Liver (tissue), 3 donors: ENCODE results near the gene EIF2B2.

Source experiments
- GABPA ChIP-seq, 2 donors: IDR thresholded peaks in 1 of 2; conservative IDR thresholded peaks in 1 of 2; 2 replicates each; pipeline ENCODE4 v1.6.1; 2016; ENCODE audit warnings: antibody characterized with exemption in 2 of 2, mild to moderate bottlenecking in 1 of 2, moderate library complexity in 1 of 2
- HNF4G ChIP-seq: IDR thresholded peaks from 2 replicates; pipeline ENCODE4 v1.6.1; 2016; ENCODE audit warnings: antibody characterized with exemption
- JUND ChIP-seq, 2 donors: IDR thresholded peaks; 2 replicates each; pipeline ENCODE4 v1.6.1; 2016; ENCODE audit warnings: antibody characterized with exemption in 2 of 2
- RAD21 ChIP-seq, 2 donors: IDR thresholded peaks; 2 replicates each; pipeline ENCODE4 v1.6.1; 2016; ENCODE audit warnings: antibody characterized with exemption in 2 of 2, mild to moderate bottlenecking in 2 of 2
- TF ChIP-seq, protein P1 (sequence below): fragments of 150-350 bp; IDR thresholded peaks from 2 replicates; pipeline ENCODE4 v1.5.1; 2017; ENCODE audit warnings: improper control_type of control experiment, low read depth, low read length; ENCODE audit not compliant: missing input control
- TF ChIP-seq, protein P2 (sequence below): IDR thresholded peaks from 2 replicates; pipeline ENCODE4 v1.6.1; 2016; ENCODE audit warnings: antibody characterized with exemption
- donor health status: healthy.
- donor health status: healthy.

DNA sequence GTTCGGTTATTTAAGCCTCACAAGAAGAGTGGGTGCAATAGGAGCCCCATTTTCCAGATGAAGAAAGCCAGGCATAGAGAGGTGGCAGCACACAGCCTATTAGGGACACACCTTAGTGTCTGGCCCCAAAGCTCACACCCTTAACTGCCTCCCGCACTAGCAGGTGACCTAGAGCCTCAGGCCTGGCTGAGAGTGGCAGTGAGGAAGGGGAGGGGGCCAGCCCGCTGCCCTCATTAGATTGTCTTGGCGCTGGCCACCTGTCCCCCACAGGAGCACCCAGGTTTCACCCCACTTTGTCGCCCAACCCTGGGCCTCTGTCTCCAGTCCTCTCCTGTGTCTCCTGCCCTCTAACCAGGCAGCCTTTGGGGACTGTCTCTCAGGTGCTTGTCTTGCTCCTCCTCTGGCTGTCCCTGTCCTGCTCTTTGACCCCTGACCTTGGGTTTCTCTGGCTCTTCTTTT, 28.8 kb upstream of the EIF2B2 start:
- TF ChIP-seq JUND (IDR thresholded peaks at IDR 0.05) (no peak), GABPA (IDR thresholded peaks at IDR 0.05 in 1 of 2, conservative IDR thresholded peaks at IDR 0.05 in 1 of 2) (no peak), HNF4G (no peak), RAD21 (IDR thresholded peaks at IDR 0.05) (no peak)
- TF ChIP-seq, protein P1, sequence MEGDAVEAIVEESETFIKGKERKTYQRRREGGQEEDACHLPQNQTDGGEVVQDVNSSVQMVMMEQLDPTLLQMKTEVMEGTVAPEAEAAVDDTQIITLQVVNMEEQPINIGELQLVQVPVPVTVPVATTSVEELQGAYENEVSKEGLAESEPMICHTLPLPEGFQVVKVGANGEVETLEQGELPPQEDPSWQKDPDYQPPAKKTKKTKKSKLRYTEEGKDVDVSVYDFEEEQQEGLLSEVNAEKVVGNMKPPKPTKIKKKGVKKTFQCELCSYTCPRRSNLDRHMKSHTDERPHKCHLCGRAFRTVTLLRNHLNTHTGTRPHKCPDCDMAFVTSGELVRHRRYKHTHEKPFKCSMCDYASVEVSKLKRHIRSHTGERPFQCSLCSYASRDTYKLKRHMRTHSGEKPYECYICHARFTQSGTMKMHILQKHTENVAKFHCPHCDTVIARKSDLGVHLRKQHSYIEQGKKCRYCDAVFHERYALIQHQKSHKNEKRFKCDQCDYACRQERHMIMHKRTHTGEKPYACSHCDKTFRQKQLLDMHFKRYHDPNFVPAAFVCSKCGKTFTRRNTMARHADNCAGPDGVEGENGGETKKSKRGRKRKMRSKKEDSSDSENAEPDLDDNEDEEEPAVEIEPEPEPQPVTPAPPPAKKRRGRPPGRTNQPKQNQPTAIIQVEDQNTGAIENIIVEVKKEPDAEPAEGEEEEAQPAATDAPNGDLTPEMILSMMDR: no peak
- TF ChIP-seq, protein P2, sequence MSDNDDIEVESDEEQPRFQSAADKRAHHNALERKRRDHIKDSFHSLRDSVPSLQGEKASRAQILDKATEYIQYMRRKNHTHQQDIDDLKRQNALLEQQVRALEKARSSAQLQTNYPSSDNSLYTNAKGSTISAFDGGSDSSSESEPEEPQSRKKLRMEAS: no peak
